Endothelial cell (in vitro differentiated cells): ENCODE measurements around the gene DENND1B. TPM values are rescaled to one million over a fixed set of nuclear protein-coding genes. Genes with fewer than 3 reads are reported as not detected.

Experiments
- DNase-seq: peaks from one replicate; pipeline ENCODE4 v3.0.0; 2021; ENCODE audit warnings: low spot score
- H3K27ac Mint-ChIP-seq: one replicate; pipeline ENCODE4 v1.8.0; 2021; ENCODE audit warnings: mixed read lengths, inconsistent platforms; ENCODE audit not compliant: unreplicated experiment
- H3K27me3 Mint-ChIP-seq: one replicate; pipeline ENCODE4 v1.8.0; 2021; ENCODE audit warnings: mild to moderate bottlenecking, moderate library complexity, mixed read lengths, inconsistent platforms; ENCODE audit not compliant: unreplicated experiment
- H3K36me3 Mint-ChIP-seq: one replicate; pipeline ENCODE4 v1.8.0; 2021; ENCODE audit warnings: mild to moderate bottlenecking, low read depth, mixed read lengths, inconsistent platforms; ENCODE audit not compliant: unreplicated experiment
- H3K4me1 Mint-ChIP-seq: one replicate; pipeline ENCODE4 v1.8.0; 2021; ENCODE audit warnings: mild to moderate bottlenecking, mixed read lengths, inconsistent platforms; ENCODE audit not compliant: unreplicated experiment
- H3K4me3 Mint-ChIP-seq: one replicate; pipeline ENCODE4 v1.8.0; 2021; ENCODE audit warnings: mild to moderate bottlenecking, mixed read lengths, inconsistent platforms; ENCODE audit not compliant: unreplicated experiment
- H3K9me3 Mint-ChIP-seq: one replicate; pipeline ENCODE4 v1.8.0; 2021; ENCODE audit warnings: mixed read lengths, inconsistent platforms; ENCODE audit not compliant: unreplicated experiment
- total RNA-seq: library from RNA; stranded (reverse); fragmentation: NEBNext Ultra II Directional; extraction: Animal tissue kit (Norgen Biotek cat#: 25700); gene quantifications from one replicate; pipeline ENCODE4 v1.2.1, GENCODE V29; 2021; ENCODE audit not compliant: unreplicated experiment
- TF ChIP-seq, protein P1 (sequence below): fragments of 200-600 bp; sonication (generic); IDR thresholded peaks from one replicate; pipeline ENCODE4 v1.5.0; 2021; ENCODE audit warnings: antibody characterized with exemption; ENCODE audit not compliant: unreplicated experiment

The DENND1B gene
- total RNA-seq, 1 donor from 2014 or later, result 7.5 TPM

DNA sequence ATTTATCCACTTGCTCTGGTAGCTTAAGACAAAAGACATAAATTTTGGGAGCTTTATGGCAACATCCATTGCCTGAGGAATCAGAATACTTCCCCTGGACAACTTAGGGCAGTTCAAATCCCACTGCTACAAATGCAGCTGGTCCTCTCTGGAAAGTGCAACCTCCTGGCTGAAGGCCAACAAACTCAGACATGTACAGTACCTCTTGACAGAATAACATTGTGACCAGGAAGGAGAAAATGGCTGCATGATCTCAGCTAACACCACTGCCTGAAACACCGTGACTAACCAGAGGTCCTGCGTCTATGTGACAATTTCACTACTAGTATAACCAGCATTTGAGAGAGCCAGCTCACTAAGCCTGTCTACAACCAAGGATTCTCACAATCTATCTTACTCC, 288.3 kb downstream of the DENND1B start:
- H3K9me3 Mint-ChIP-seq, result no peaks in the 10 kb centered on the region
- peaks cover under 1% of the 10 kb centered on the region for H3K4me1 Mint-ChIP-seq
- H3K36me3 Mint-ChIP-seq, result no peaks in the 10 kb centered on the region
- no peak overlapping the region for H3K4me3 Mint-ChIP-seq
- no peaks in the 10 kb centered on the region for H3K27me3 Mint-ChIP-seq
- TF ChIP-seq, protein P1, sequence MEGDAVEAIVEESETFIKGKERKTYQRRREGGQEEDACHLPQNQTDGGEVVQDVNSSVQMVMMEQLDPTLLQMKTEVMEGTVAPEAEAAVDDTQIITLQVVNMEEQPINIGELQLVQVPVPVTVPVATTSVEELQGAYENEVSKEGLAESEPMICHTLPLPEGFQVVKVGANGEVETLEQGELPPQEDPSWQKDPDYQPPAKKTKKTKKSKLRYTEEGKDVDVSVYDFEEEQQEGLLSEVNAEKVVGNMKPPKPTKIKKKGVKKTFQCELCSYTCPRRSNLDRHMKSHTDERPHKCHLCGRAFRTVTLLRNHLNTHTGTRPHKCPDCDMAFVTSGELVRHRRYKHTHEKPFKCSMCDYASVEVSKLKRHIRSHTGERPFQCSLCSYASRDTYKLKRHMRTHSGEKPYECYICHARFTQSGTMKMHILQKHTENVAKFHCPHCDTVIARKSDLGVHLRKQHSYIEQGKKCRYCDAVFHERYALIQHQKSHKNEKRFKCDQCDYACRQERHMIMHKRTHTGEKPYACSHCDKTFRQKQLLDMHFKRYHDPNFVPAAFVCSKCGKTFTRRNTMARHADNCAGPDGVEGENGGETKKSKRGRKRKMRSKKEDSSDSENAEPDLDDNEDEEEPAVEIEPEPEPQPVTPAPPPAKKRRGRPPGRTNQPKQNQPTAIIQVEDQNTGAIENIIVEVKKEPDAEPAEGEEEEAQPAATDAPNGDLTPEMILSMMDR, result no peak
- no peak for DNase-seq
- H3K27ac Mint-ChIP-seq, result no peak overlapping the region

DNA sequence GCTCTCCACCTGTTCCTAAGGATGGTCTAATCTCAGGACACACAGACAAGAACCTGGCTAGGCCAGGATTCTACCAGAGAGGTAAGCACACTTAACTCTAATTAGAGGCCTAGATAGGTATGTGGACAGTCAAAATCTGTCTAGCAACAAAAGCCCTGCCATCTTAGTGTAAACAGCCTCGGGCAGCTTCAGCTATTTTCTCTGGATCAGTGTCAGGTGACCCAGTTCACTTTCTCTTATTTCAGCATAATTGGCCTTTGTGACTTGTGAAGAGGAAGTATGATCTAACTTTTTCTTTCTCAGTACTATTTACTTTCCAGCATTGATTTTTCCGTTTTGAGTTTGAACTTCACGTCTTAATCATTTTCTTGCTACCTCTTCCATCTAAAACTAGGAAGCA, 289.5 kb downstream of the DENND1B start:
- H3K36me3 Mint-ChIP-seq, result no peaks in the 10 kb centered on the region
- H3K9me3 Mint-ChIP-seq, result no peaks in the 10 kb centered on the region
- TF ChIP-seq, protein P1, result no peak
- H3K4me1 Mint-ChIP-seq, result peaks cover 8% of the 10 kb centered on the region
- DNase-seq, result no peak
- H3K4me3 Mint-ChIP-seq, result no peak overlapping the region
- H3K27me3 Mint-ChIP-seq, result no peaks in the 10 kb centered on the region
- H3K27ac Mint-ChIP-seq, result no peak overlapping the region

DNA sequence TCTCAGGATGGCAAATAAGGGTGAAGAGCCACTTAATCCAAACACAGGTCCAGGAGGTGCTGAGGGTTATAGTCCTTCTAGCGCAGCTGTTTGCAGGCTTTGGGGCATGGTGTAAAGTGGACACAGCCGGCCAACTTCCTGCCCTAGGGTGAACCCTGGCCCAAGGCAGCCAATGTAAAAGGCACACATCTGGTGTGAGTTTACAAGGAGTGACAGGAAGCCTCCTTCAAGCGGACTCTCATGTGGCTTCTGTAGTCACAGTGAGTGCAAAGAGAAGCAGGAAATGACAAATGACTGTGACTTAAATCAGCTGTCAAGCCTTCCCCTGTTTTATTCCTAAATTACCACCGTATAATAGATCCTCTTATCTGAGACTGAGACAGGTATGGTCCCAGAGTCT, 294.2 kb downstream of the DENND1B start:
- Mint-ChIP-seq H3K36me3 (no peaks in the 10 kb centered on the region), H3K4me1 (peaks cover 11% of the 10 kb centered on the region), H3K9me3 (no peaks in the 10 kb centered on the region), H3K4me3 (no peak overlapping the region), H3K27me3 (no peaks in the 10 kb centered on the region), H3K27ac (no peak overlapping the region)
- peak; percentile 18 for DNase-seq
- TF ChIP-seq, protein P1, result no peak

DNA sequence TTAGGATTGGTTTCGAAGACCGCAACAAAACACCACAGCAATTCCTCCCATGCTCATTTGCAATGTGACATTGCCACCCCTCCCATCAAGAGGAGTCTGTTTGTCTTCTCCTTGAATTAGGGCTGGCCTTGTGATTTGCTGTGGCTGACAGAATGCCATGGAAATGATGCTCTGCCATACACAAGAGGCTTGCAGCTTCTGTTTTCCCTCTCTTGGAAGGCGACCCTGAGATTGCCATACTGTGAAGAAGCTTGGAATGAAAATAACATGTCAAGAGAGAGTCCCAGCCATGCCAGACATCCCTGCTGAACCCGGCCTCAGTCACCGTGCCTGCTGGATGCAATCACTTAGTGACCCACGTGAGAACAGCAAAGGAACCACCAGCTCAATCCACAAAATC, 294.8 kb downstream of the DENND1B start:
- H3K4me3 Mint-ChIP-seq, result no peak overlapping the region
- TF ChIP-seq, protein P1, result no peak
- H3K27ac Mint-ChIP-seq, result no peak overlapping the region
- peaks cover 11% of the 10 kb centered on the region for H3K4me1 Mint-ChIP-seq
- no peaks in the 10 kb centered on the region for H3K36me3 Mint-ChIP-seq
- DNase-seq, result no peak
- H3K9me3 Mint-ChIP-seq, result no peaks in the 10 kb centered on the region
- no peaks in the 10 kb centered on the region for H3K27me3 Mint-ChIP-seq

DNA sequence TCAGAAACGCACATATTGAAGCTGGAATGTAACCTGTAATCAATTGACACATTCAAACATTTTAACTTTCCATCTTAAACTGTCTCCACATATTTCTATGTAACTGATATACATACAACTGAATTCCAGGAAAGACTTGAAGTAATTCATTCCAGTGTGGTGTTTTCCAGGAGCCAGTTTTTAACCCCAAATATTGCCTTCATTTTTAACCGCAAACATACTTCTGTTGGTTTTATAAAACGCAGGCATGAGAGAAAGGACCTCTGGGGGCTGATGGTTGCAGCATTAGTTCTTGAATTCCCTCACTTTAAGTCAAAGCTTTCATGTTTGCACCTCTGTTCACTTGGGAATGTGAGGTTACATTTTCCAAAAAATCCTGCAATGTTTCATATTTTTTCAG, 303.1 kb downstream of the DENND1B start:
- H3K27ac Mint-ChIP-seq, result no peak overlapping the region
- no peak overlapping the region for H3K4me3 Mint-ChIP-seq
- TF ChIP-seq, protein P1, result no peak
- H3K27me3 Mint-ChIP-seq, result peaks cover 1% of the 10 kb centered on the region
- no peak for DNase-seq
- peaks cover 35% of the 10 kb centered on the region for H3K4me1 Mint-ChIP-seq
- no peaks in the 10 kb centered on the region for H3K36me3 Mint-ChIP-seq
- H3K9me3 Mint-ChIP-seq, result no peaks in the 10 kb centered on the region
